A673 (cell line): ENCODE measurements around the gene TIMM21. TPM values are rescaled to one million over a fixed set of nuclear protein-coding genes. Genes with fewer than 3 reads are reported as not detected.

Experiments used
- BruUV-seq: library from RNA; stranded (reverse); fragments of 400-500 nt; replicated peaks from 2 replicates; lab custom pipeline; 2021; lab: Mats Ljungman, UMichigan
- CTCF ChIA-PET: fragments of 300-600 bp; sonication (Branson Sonifier 250); formaldehyde crosslinking; loops from one replicate; lab custom pipeline; 2022; ENCODE audit warnings: antibody characterized with exemption; lab: Charles Lee
- POLR2A ChIA-PET: fragments of 300-600 bp; sonication (Branson Sonifier 250); formaldehyde crosslinking; loops from one replicate; lab custom pipeline; 2022; ENCODE audit warnings: antibody characterized with exemption; ENCODE audit not compliant: low non-redundant PET; lab: Charles Lee
- DNase-seq: peaks from one replicate; pipeline ENCODE4 v3.0.0-alpha.2; 2015; ENCODE audit warnings: low spot score
- H3K27ac ChIP-seq: fragments of 200-600 bp; sonication (generic); 2 replicates; pipeline ENCODE4 v1.5.1; 2016; ENCODE audit warnings: mixed run types, low read depth, mild to moderate bottlenecking, mixed read lengths, antibody characterized with exemption, low read length; ENCODE audit not compliant: poor library complexity, severe bottlenecking
- H3K27me3 ChIP-seq: fragments of 200-600 bp; sonication (generic); replicated peaks from 2 replicates; pipeline ENCODE4 v1.6.1; 2017; ENCODE audit warnings: mixed run types, low read depth, mild to moderate bottlenecking, mixed read lengths, antibody characterized with exemption, low read length; ENCODE audit not compliant: insufficient read depth, poor library complexity
- H3K36me3 ChIP-seq: fragments of 200-600 bp; sonication (generic); 2 replicates; pipeline ENCODE4 v1.6.1; 2016; ENCODE audit warnings: mixed run types, mild to moderate bottlenecking, mixed read lengths, antibody characterized with exemption, low read length; ENCODE audit not compliant: insufficient read depth, poor library complexity, severe bottlenecking
- H3K4me1 ChIP-seq: fragments of 200-600 bp; sonication (generic); 2 replicates; pipeline ENCODE4 v1.6.1; 2017; ENCODE audit warnings: mixed run types, mild to moderate bottlenecking, mixed read lengths, antibody characterized with exemption, low read length; ENCODE audit not compliant: insufficient read depth, poor library complexity, severe bottlenecking
- H3K4me3 ChIP-seq: fragments of 200-600 bp; sonication (generic); 2 replicates; pipeline ENCODE4 v1.5.1; 2016; ENCODE audit warnings: low read depth, mixed run types, mild to moderate bottlenecking, mixed read lengths, low read length; ENCODE audit not compliant: poor library complexity, severe bottlenecking
- H3K9me3 ChIP-seq: fragments of 200-600 bp; sonication (generic); 2 replicates; pipeline ENCODE4 v1.6.1; 2016; ENCODE audit warnings: mixed run types, low read depth, mild to moderate bottlenecking, mixed read lengths, antibody characterized with exemption, low read length; ENCODE audit not compliant: poor library complexity, severe bottlenecking
- EZH2 ChIP-seq: fragments of 200-600 bp; sonication (generic); IDR thresholded peaks from 2 replicates; pipeline ENCODE4 v1.6.1; 2017; ENCODE audit warnings: borderline replicate concordance, low read depth, mild to moderate bottlenecking, mixed read lengths, antibody characterized with exemption, low read length; ENCODE audit not compliant: poor library complexity, severe bottlenecking
- intact Hi-C: fragments of 100-400 bp; cut with micrococcal nuclease; formaldehyde crosslinking; loops from one replicate; pipeline ENCODE4 v1.10.0; 2022; ENCODE audit not compliant: unreplicated experiment
- total RNA-seq: library from RNA; stranded (reverse); gene quantifications from 2 replicates; pipeline ENCODE4 v1.2.3, GENCODE V29; 2021
- TF ChIP-seq, protein P1 (sequence below): fragments of 300-800, 200-600 bp; sonication (generic); conservative IDR thresholded peaks from 2 replicates; pipeline ENCODE4 v1.5.1; 2017; ENCODE audit warnings: low read depth, mild to moderate bottlenecking, antibody characterized with exemption, low read length, moderate library complexity, mixed read lengths

Gene TIMM21
- total RNA-seq, 1 experiment from 2014 or later, result 85.1 TPM

DNA sequence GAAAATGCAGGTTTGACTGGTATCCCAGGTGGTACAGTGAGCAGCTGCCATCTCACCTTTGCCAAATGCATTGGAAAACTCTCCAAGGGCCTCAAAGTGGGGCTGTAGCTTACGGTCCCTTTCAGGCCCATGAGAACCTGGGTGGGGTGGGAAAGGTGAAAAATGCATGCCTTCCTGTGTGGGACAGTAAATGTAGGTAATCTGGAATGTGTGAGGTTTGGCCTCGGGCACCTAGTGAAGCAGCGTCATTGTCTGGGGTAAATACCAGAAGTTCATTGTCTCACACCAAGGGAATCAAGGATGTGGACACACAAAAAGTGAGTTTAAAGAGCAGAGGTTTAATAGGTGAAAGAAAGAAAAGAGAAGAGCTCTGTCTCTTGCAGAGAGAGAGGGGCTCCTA lies 36.6 kb downstream of the TIMM21 start:
- H3K36me3 ChIP-seq, result no peaks in the 10 kb centered on the region
- CTCF ChIA-PET, result no interaction called here
- H3K27ac ChIP-seq, result no peak overlapping the region
- intact Hi-C loops, result no loop called here
- BruUV-seq, result no TSS peak
- TF ChIP-seq, protein P1, sequence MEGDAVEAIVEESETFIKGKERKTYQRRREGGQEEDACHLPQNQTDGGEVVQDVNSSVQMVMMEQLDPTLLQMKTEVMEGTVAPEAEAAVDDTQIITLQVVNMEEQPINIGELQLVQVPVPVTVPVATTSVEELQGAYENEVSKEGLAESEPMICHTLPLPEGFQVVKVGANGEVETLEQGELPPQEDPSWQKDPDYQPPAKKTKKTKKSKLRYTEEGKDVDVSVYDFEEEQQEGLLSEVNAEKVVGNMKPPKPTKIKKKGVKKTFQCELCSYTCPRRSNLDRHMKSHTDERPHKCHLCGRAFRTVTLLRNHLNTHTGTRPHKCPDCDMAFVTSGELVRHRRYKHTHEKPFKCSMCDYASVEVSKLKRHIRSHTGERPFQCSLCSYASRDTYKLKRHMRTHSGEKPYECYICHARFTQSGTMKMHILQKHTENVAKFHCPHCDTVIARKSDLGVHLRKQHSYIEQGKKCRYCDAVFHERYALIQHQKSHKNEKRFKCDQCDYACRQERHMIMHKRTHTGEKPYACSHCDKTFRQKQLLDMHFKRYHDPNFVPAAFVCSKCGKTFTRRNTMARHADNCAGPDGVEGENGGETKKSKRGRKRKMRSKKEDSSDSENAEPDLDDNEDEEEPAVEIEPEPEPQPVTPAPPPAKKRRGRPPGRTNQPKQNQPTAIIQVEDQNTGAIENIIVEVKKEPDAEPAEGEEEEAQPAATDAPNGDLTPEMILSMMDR, result no peak
- no peak for TF ChIP-seq EZH2
- H3K4me1 ChIP-seq, result peaks cover 7% of the 10 kb centered on the region
- H3K27me3 ChIP-seq, result peaks cover 14% of the 10 kb centered on the region
- POLR2A ChIA-PET, result no interaction called here
- H3K4me3 ChIP-seq, result no peak overlapping the region
- no peak for DNase-seq
- H3K9me3 ChIP-seq, result no peaks in the 10 kb centered on the region

DNA sequence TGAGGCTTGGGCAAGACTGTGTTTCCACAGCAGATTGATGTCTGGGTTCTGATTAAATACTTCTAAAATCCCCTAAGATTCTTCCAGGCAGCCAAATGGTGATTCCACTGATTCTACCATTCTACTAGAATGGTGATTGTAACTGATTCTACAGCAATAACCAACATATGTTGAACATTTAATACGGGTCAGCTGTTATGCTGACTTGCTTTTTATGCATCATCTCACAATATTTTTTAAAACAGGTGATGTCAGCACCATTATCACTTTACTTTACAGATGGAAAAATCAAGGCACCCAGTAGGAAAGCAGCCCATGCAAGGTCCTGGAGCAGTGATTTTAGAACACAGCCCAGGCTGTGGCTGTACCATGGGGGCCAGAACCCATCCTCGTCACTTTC lies 37.5 kb downstream of the TIMM21 start:
- Histone ChIP-seq H3K4me3 (no peak overlapping the region), H3K36me3 (no peaks in the 10 kb centered on the region), H3K9me3 (no peaks in the 10 kb centered on the region), H3K4me1 (peaks cover 12% of the 10 kb centered on the region), H3K27ac (no peak overlapping the region), H3K27me3 (peaks cover 14% of the 10 kb centered on the region)
- no peak for DNase-seq
- TF ChIP-seq, protein P1, result no peak
- no peak for TF ChIP-seq EZH2
- CTCF ChIA-PET, result no interaction called here
- intact Hi-C loops, result no loop called here
- BruUV-seq, result no TSS peak
- POLR2A ChIA-PET, result no interaction called here

DNA sequence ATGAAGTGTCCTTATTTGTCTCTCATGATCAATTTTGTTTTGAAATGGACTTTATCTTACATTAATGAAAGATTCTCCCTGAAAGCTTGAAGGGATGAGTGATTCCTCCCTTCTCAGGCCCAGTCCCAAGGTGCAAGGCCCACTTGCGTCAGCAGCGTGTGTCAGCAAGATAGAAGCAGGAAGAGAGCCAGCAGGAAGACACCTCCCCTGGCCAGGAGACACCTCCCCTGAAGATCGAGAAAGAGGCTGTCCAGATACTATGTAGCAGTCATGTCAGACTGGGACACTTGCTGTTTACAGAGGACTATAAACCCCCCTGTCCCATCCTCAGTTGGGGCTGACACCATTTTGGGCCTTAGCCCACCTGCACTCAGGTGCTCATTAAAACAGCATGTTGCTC lies 38.3 kb downstream of the TIMM21 start:
- intact Hi-C loops, result no loop called here
- Histone ChIP-seq H3K27me3 (peaks cover 14% of the 10 kb centered on the region), H3K4me3 (no peak overlapping the region), H3K9me3 (no peaks in the 10 kb centered on the region), H3K36me3 (no peaks in the 10 kb centered on the region), H3K4me1 (peaks cover 12% of the 10 kb centered on the region), H3K27ac (no peak overlapping the region)
- CTCF ChIA-PET, result no interaction called here
- no peak for DNase-seq
- POLR2A ChIA-PET, result no interaction called here
- no peak for TF ChIP-seq EZH2
- TF ChIP-seq, protein P1, result no peak
- no TSS peak for BruUV-seq
